ENCODE data around the gene APH1B. TPM values are rescaled to one million over a fixed set of nuclear protein-coding genes. Genes with fewer than 3 reads are reported as not detected.

Gene APH1B
- total RNA-seq, 1 donor from 2014 or later: 12.7 TPM

GRCh38 chr15:63353887-63354286, 76.5 kb downstream of the APH1B start:
- DNase-seq: no peak

- no peak for DNase-seq
These were observed 77.6 kb downstream of the APH1B start for GRCh38 chr15:63354821-63355650.

- no peak for DNase-seq
These were observed 79.7 kb downstream of the APH1B start for GRCh38 chr15:63357061-63357460.

- DNase-seq: no peak
These were observed 80.3 kb downstream of the APH1B start for GRCh38 chr15:63357731-63358130.

- no peak for DNase-seq
These were observed 81.0 kb downstream of the APH1B start for GRCh38 chr15:63358241-63359029.

Other genes starting within 250 kb of the APH1B start
- gene TPM1, start 234.9 kb upstream of the APH1B start, total RNA-seq: 4,708 TPM
- 18.7 TPM for gene LACTB, start 155.7 kb upstream of the APH1B start, total RNA-seq
- 45.6 TPM for gene RPS27L, start 120.1 kb upstream of the APH1B start, total RNA-seq
- gene RAB8B, start 88.0 kb upstream of the APH1B start, total RNA-seq: 31.3 TPM
- 8.9 TPM for gene CA12, start 104.2 kb downstream of the APH1B start, total RNA-seq
- 60.0 TPM for gene USP3, start 227.0 kb downstream of the APH1B start, total RNA-seq